Endothelial cell of umbilical vein (primary cell): ENCODE data around the gene IL17RB. TPM values are rescaled to one million over a fixed set of nuclear protein-coding genes. Genes with fewer than 3 reads are reported as not detected.

Source experiments
- BruUV-seq: library from RNA; stranded (reverse); fragments of 400-500 nt; replicated peaks from 2 replicates; lab custom pipeline; 2021; lab: Mats Ljungman, UMichigan
- CTCF ChIA-PET: fragments of 300-600, 350-600 bp; sonication (Branson Sonifier 250); formaldehyde crosslinking; loops from one replicate; lab custom pipeline; 2021; ENCODE audit warnings: antibody characterized with exemption, inconsistent platforms; lab: Charles Lee
- POLR2A ChIA-PET: fragments of 300-600, 350-600 bp; sonication (Branson Sonifier 250); formaldehyde crosslinking; loops from one replicate; lab custom pipeline; 2021; ENCODE audit warnings: antibody characterized with exemption, inconsistent platforms; lab: Charles Lee
- DNase-seq: peaks from one replicate; pipeline ENCODE4 v3.0.0-alpha.2; 2011; ENCODE audit warnings: low read depth, low spot score
- FAIRE-seq: peaks from 2 replicates; lab custom pipeline; 2011; peaks lifted over from hg19 to GRCh38; lab: Jason Lieb, UNC
- H2AFZ ChIP-seq: 2 replicates; pipeline ENCODE4 v1.6.0; 2012; ENCODE audit warnings: low read depth, low read length, control low read depth, inconsistent platforms
- H3K27ac ChIP-seq: 2 replicates; pipeline ENCODE4 v1.5.1; 2011; ENCODE audit warnings: low read depth, mild to moderate bottlenecking, control low read depth, low read length, moderate library complexity; ENCODE audit not compliant: insufficient read depth
- H3K27me3 ChIP-seq, 2 experiments: 2 replicates each; pipeline versions ENCODE4 v1.6.0 to v1.6.1; 2011; ENCODE audit warnings: low read length in 2 of 2, mixed read lengths in 1 of 2; ENCODE audit not compliant: control insufficient read depth in 2 of 2, insufficient read depth in 2 of 2
- H3K36me3 ChIP-seq, 2 experiments: 2 replicates in 1 of 2; 3 replicates in 1 of 2; pipeline ENCODE4 v1.5.1; 2011; ENCODE audit warnings: low read length in 2 of 2, mild to moderate bottlenecking in 1 of 2, moderate library complexity in 1 of 2; ENCODE audit not compliant: control insufficient read depth in 2 of 2, insufficient read depth in 2 of 2; ENCODE audit errors: extremely low read depth in 1 of 2
- H3K4me1 ChIP-seq: 3 replicates; pipeline ENCODE4 v1.5.1; 2011; ENCODE audit warnings: mild to moderate bottlenecking, low read length; ENCODE audit not compliant: control insufficient read depth, insufficient read depth; ENCODE audit errors: extremely low read depth
- H3K4me2 ChIP-seq: 2 replicates; pipeline ENCODE4 v1.6.1; 2011; ENCODE audit warnings: low read length, control low read depth, mixed read lengths; ENCODE audit not compliant: insufficient read depth
- H3K4me3 ChIP-seq, 3 experiments: fragments of 200-600 bp in 1 of 3; sonication (generic), shearing (Covaris generic) in 1 of 3; replicated peaks in 1 of 3; 2 replicates each; pipeline ENCODE4 v1.5.1; 2011 to 2016; ENCODE audit warnings: control low read depth in 3 of 3, low read length in 3 of 3, mild to moderate bottlenecking in 2 of 3, inconsistent platforms in 1 of 3, low read depth in 1 of 3, moderate library complexity in 1 of 3; ENCODE audit not compliant: insufficient read depth in 1 of 3
- H3K79me2 ChIP-seq: 2 replicates; pipeline ENCODE4 v1.6.0; 2012; ENCODE audit warnings: low read length, inconsistent platforms; ENCODE audit not compliant: control insufficient read depth, insufficient read depth
- H3K9ac ChIP-seq: replicated peaks from 2 replicates; pipeline ENCODE3; 2011; ENCODE audit warnings: low read length, control low read depth; ENCODE audit not compliant: insufficient read depth; ENCODE audit errors: extremely low read depth
- H3K9me1 ChIP-seq: replicated peaks from 3 replicates; pipeline ENCODE4 v1.6.0; 2011; ENCODE audit warnings: mild to moderate bottlenecking, low read length; ENCODE audit not compliant: control insufficient read depth, insufficient read depth; ENCODE audit errors: extremely low read depth
- H3K9me3 ChIP-seq: replicated peaks from 2 replicates; pipeline ENCODE4 v1.5.1; 2012; ENCODE audit warnings: low read length, inconsistent platforms; ENCODE audit not compliant: control insufficient read depth, insufficient read depth
- H4K20me1 ChIP-seq: replicated peaks from 2 replicates; pipeline ENCODE3; 2011; ENCODE audit warnings: mild to moderate bottlenecking, low read length; ENCODE audit not compliant: control insufficient read depth, insufficient read depth; ENCODE audit errors: extremely low read depth
- CTCF ChIP-seq, 2 donors: IDR thresholded peaks; 1 replicate in 1 of 2; 2 replicates in 1 of 2; pipeline ENCODE4 v1.5.1; 2011; ENCODE audit warnings: low read length in 2 of 2, mild to moderate bottlenecking in 2 of 2, moderate library complexity in 2 of 2, control low read depth in 1 of 2, inconsistent platforms in 1 of 2, low read depth in 1 of 2; ENCODE audit not compliant: insufficient read depth in 1 of 2; ENCODE audit errors: extremely low read depth in 1 of 2
- EZH2 ChIP-seq: IDR thresholded peaks from 2 replicates; pipeline ENCODE4 v1.6.1; 2012; ENCODE audit warnings: borderline replicate concordance, low read depth, mild to moderate bottlenecking, moderate library complexity, low read length, inconsistent platforms; ENCODE audit not compliant: severe bottlenecking
- FOS ChIP-seq: IDR thresholded peaks from 2 replicates; pipeline ENCODE4 v1.6.1; 2011; ENCODE audit warnings: mild to moderate bottlenecking, low read length, moderate library complexity, borderline replicate concordance; ENCODE audit not compliant: insufficient read depth
- GATA2 ChIP-seq: IDR thresholded peaks from 2 replicates; pipeline ENCODE4 v1.7.0; 2011; ENCODE audit warnings: low read depth, mild to moderate bottlenecking, moderate library complexity, mixed read lengths, low read length; ENCODE audit not compliant: insufficient read length, insufficient read depth
- JUN ChIP-seq: IDR thresholded peaks from 2 replicates; pipeline ENCODE4 v1.6.1; 2011; ENCODE audit warnings: borderline replicate concordance, low read depth; ENCODE audit not compliant: insufficient read length, insufficient read depth
- MYC ChIP-seq: IDR thresholded peaks from one replicate; pipeline ENCODE4 v1.6.1; 2011; ENCODE audit warnings: mild to moderate bottlenecking, low read depth, low read length
- POLR2A ChIP-seq: IDR thresholded peaks from 2 replicates; pipeline ENCODE4 v1.6.1; 2012; ENCODE audit warnings: low read depth, mild to moderate bottlenecking, control low read depth, low read length
- POLR2AphosphoS5 ChIP-seq: IDR thresholded peaks from 2 replicates; pipeline ENCODE4 v1.6.1; 2012; ENCODE audit warnings: low read depth, mild to moderate bottlenecking, control low read depth, low read length, moderate library complexity; ENCODE audit not compliant: insufficient read depth
- dilution Hi-C: fragments of 300-500 bp; cut with MboI; formaldehyde crosslinking; loops from one replicate; pipeline ENCODE4 v1.15.0; 2019; ENCODE audit warnings: low sequenced_read_pairs; ENCODE audit not compliant: extremely low pct_ligation_motif_present
- intact Hi-C: fragments of 100-400 bp; cut with micrococcal nuclease; formaldehyde crosslinking; loops from one replicate; pipeline ENCODE4 v1.10.0; 2022
- polyA plus RNA-seq, 4 experiments: library from polyadenylated mRNA; depleted of rRNA in 3 of 4; stranded (reverse) in 3 of 4; unstranded in 1 of 4; fragments of >200 nt; gene quantifications; 2 replicates each; pipeline versions ENCODE4 v1.2.1 to v1.2.3, GENCODE V29; 2011 to 2012; ENCODE audit warnings: missing spikeins in 1 of 4
- total RNA-seq: library from RNA; stranded (reverse); gene quantifications from 2 replicates; pipeline ENCODE4 v1.2.3, GENCODE V29; 2021
- TF ChIP-seq, protein P1 (sequence below): IDR thresholded peaks from 2 replicates; pipeline ENCODE4 v1.6.1; 2011; ENCODE audit not compliant: insufficient read depth, insufficient read length

The IL17RB gene
- total and polyA plus RNA-seq, 2 donors (not counting 3 experiments of a cell fraction or from before 2014, with no cell fraction given): 0.04 TPM; not detected in 1

GRCh38 chr3:53803124-53803815 is 43.1 kb upstream of the IL17RB start:
- no TSS peak for BruUV-seq
- Histone ChIP-seq H3K4me1 (no peaks in the 10 kb centered on the region), H3K27ac (no peak overlapping the region), H4K20me1 (no peaks in the 10 kb centered on the region), H3K4me2 (no peak overlapping the region), H3K9me1 (no peaks in the 10 kb centered on the region), H3K36me3 (no peaks in the 10 kb centered on the region), H3K9ac (no peak overlapping the region), H3K79me2 (no peaks in the 10 kb centered on the region), H3K9me3 (no peaks in the 10 kb centered on the region), H3K27me3 (no peaks in the 10 kb centered on the region), H2AFZ (no peak overlapping the region), H3K4me3 (no peak overlapping the region)
- no peak for DNase-seq
- TF ChIP-seq, protein P1, sequence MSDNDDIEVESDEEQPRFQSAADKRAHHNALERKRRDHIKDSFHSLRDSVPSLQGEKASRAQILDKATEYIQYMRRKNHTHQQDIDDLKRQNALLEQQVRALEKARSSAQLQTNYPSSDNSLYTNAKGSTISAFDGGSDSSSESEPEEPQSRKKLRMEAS: no peak
- TF ChIP-seq EZH2 (no peak), FOS (no peak), POLR2A (no peak), GATA2 (no peak), POLR2AphosphoS5 (no peak), CTCF (IDR thresholded peaks at IDR 0.05; ENCODE audit: extremely low read depth in 1 of 2, insufficient read depth in 1 of 2, low read depth in 1 of 2, low read length in 2 of 2) (no peak), MYC (no peak), JUN (no peak)
- POLR2A ChIA-PET: no interaction called here
- CTCF ChIA-PET: no interaction called here
- intact Hi-C loops: no loop called here
- dilution Hi-C loops: no loop called here
- no peak for FAIRE-seq
